ENCODE measurements around the gene KLK4. TPM values are rescaled to one million over a fixed set of nuclear protein-coding genes. Genes with fewer than 3 reads are reported as not detected.

Gene KLK4
- total and polyA plus RNA-seq, 4 donors: not detected

DNA sequence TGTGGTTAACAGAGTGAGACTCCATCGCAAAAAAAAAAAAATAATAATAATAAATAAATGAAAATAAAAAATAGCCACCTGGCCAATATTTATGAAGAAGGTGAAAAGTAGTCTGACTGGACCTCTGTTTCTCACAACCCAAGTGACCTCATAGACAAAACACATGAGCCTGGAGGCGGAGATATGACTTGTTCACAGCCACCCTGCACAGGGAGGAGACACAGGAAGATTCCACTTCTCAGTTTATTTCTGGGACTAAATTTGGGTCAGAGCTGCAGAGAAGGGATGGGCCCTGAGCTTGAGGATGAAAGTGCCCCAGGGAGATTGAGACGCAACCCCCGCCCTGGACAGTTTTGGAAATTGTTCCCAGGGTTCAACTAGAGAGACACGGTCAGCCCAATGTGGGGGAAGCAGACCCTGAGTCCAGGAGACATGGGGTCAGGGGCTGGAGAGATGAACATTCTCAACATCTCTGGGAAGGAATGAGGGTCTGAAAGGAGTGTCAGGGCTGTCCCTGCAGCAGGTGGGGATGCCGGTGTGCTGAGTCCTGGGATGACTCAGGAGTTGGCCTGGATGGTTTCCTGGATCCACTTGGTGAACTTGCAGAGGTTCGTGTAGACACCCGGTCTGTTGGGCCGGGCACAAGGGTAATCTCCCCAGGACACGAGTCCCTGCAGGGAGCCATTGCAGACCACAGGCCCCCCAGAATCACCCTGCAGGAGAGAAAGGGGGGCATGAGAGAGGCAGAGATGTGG, 32.1 kb upstream of the KLK4 start (continued):
- TF ChIP-seq, protein P1, sequence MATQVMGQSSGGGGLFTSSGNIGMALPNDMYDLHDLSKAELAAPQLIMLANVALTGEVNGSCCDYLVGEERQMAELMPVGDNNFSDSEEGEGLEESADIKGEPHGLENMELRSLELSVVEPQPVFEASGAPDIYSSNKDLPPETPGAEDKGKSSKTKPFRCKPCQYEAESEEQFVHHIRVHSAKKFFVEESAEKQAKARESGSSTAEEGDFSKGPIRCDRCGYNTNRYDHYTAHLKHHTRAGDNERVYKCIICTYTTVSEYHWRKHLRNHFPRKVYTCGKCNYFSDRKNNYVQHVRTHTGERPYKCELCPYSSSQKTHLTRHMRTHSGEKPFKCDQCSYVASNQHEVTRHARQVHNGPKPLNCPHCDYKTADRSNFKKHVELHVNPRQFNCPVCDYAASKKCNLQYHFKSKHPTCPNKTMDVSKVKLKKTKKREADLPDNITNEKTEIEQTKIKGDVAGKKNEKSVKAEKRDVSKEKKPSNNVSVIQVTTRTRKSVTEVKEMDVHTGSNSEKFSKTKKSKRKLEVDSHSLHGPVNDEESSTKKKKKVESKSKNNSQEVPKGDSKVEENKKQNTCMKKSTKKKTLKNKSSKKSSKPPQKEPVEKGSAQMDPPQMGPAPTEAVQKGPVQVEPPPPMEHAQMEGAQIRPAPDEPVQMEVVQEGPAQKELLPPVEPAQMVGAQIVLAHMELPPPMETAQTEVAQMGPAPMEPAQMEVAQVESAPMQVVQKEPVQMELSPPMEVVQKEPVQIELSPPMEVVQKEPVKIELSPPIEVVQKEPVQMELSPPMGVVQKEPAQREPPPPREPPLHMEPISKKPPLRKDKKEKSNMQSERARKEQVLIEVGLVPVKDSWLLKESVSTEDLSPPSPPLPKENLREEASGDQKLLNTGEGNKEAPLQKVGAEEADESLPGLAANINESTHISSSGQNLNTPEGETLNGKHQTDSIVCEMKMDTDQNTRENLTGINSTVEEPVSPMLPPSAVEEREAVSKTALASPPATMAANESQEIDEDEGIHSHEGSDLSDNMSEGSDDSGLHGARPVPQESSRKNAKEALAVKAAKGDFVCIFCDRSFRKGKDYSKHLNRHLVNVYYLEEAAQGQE (IDR thresholded peaks at IDR 0.05): no peak

DNA sequence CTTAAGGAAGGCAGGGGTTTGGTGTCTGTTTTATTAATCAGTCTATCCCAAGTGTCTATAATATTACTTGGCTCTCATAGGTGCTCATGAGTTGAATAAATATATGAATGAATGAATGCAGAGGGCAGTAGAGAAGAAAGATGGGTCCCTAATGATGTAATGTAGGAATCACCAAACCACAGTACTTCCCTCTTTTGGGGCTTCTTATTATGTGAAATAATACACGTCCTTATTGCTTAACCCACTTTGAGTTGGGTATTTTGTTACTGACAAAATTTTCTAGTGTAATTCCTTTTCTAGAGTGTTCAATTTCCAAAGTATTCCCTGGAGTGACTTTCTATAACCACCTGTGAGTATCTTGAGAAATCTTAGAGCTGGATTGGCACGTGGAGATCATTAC, 28.4 kb upstream of the KLK4 start:
- no peaks in the 10 kb centered on the region for H3K4me1 ChIP-seq (ENCODE audit: control insufficient read depth in 4 of 4, insufficient read depth in 4 of 4, low read length in 3 of 4)
- H3K36me3 ChIP-seq (ENCODE audit: control insufficient read depth in 4 of 4, insufficient read depth in 3 of 4, low read depth in 1 of 4, low read length in 3 of 4): no peaks in the 10 kb centered on the region
- H3K27ac ChIP-seq (ENCODE audit: low read depth in 1 of 2, low read length in 2 of 2): no peak overlapping the region
- TF ChIP-seq, protein P1 (IDR thresholded peaks at IDR 0.05): no peak
- no peak for TF ChIP-seq EGR1 (IDR thresholded peaks at IDR 0.05; ENCODE audit: low read depth in 2 of 2)
- TF ChIP-seq FOXA1 (IDR thresholded peaks at IDR 0.05): no peak
- no peak for TF ChIP-seq RAD21 (IDR thresholded peaks at IDR 0.05)
- no peak for TF ChIP-seq SP1 (IDR thresholded peaks at IDR 0.05)
- TF ChIP-seq HNF4A (conservative IDR thresholded peaks at IDR 0.05): no peak
- TF ChIP-seq HNF4G (IDR thresholded peaks at IDR 0.05): no peak
- no peak for TF ChIP-seq YY1 (IDR thresholded peaks at IDR 0.05)
- TF ChIP-seq, protein P2, sequence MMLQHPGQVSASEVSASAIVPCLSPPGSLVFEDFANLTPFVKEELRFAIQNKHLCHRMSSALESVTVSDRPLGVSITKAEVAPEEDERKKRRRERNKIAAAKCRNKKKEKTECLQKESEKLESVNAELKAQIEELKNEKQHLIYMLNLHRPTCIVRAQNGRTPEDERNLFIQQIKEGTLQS (IDR thresholded peaks at IDR 0.05): no peak
- TF ChIP-seq NR2F2 (IDR thresholded peaks at IDR 0.05): no peak
- no peak for TF ChIP-seq RXRA (IDR thresholded peaks at IDR 0.05)
- TF ChIP-seq, protein P3, sequence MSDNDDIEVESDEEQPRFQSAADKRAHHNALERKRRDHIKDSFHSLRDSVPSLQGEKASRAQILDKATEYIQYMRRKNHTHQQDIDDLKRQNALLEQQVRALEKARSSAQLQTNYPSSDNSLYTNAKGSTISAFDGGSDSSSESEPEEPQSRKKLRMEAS (IDR thresholded peaks at IDR 0.05): no peak
- TF ChIP-seq, protein P4, sequence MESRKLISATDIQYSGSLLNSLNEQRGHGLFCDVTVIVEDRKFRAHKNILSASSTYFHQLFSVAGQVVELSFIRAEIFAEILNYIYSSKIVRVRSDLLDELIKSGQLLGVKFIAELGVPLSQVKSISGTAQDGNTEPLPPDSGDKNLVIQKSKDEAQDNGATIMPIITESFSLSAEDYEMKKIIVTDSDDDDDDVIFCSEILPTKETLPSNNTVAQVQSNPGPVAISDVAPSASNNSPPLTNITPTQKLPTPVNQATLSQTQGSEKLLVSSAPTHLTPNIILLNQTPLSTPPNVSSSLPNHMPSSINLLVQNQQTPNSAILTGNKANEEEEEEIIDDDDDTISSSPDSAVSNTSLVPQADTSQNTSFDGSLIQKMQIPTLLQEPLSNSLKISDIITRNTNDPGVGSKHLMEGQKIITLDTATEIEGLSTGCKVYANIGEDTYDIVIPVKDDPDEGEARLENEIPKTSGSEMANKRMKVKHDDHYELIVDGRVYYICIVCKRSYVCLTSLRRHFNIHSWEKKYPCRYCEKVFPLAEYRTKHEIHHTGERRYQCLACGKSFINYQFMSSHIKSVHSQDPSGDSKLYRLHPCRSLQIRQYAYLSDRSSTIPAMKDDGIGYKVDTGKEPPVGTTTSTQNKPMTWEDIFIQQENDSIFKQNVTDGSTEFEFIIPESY (IDR thresholded peaks at IDR 0.05): no peak
- TF ChIP-seq TAF1 (conservative IDR thresholded peaks at IDR 0.05): no peak
- TF ChIP-seq, protein P5, sequence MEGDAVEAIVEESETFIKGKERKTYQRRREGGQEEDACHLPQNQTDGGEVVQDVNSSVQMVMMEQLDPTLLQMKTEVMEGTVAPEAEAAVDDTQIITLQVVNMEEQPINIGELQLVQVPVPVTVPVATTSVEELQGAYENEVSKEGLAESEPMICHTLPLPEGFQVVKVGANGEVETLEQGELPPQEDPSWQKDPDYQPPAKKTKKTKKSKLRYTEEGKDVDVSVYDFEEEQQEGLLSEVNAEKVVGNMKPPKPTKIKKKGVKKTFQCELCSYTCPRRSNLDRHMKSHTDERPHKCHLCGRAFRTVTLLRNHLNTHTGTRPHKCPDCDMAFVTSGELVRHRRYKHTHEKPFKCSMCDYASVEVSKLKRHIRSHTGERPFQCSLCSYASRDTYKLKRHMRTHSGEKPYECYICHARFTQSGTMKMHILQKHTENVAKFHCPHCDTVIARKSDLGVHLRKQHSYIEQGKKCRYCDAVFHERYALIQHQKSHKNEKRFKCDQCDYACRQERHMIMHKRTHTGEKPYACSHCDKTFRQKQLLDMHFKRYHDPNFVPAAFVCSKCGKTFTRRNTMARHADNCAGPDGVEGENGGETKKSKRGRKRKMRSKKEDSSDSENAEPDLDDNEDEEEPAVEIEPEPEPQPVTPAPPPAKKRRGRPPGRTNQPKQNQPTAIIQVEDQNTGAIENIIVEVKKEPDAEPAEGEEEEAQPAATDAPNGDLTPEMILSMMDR (IDR thresholded peaks at IDR 0.05; ENCODE audit: low read depth, low read length, missing input control): no peak
- no peak for TF ChIP-seq JUND (IDR thresholded peaks at IDR 0.05)
- no peak for TF ChIP-seq GABPA (IDR thresholded peaks at IDR 0.05 in 1 of 2, conservative IDR thresholded peaks at IDR 0.05 in 1 of 2)
- TF ChIP-seq FOXA2 (IDR thresholded peaks at IDR 0.05): no peak
- no peak overlapping the region for H3K4me3 ChIP-seq (ENCODE audit: low read depth in 1 of 3, low read length in 3 of 3)
- H3K9me3 ChIP-seq (ENCODE audit: control insufficient read depth in 4 of 4, low read length in 3 of 4): peaks cover 0 to 8% (median under 1%) of the 10 kb centered on the region in 4 donors
- H3K27me3 ChIP-seq (ENCODE audit: control insufficient read depth in 4 of 4, insufficient read depth in 4 of 4, low read length in 3 of 4): peaks cover 0 to 4% (median 0%) of the 10 kb centered on the region in 4 donors
- WGBS: 54% methylated on average over 2 of the region's 2 CpGs
- no peak for DNase-seq (ENCODE audit: low spot score)
- no peak overlapping the region for H3K9ac ChIP-seq (ENCODE audit: low read depth in 1 of 2, low read length in 2 of 2)
